Right lung (tissue), 5 donors: Measurements from ENCODE around the gene RPP21. TPM values are rescaled to one million over a fixed set of nuclear protein-coding genes. Genes with fewer than 3 reads are reported as not detected.
"Not testable (repeated sequence)": the region's sequence is repeated elsewhere in the genome, so short reads cannot be mapped to it uniquely, and the experiment has no call there.

Experiments used
- DNase-seq, 2 donors: peaks; one replicate each; pipeline ENCODE4 v3.0.0-alpha.2; 2013
- polyA plus RNA-seq, 5 donors: library from polyadenylated mRNA; unstranded; fragments of 120-200 nt; gene quantifications; one replicate each; pipeline versions ENCODE4 v1.2.1 to v1.2.3, GENCODE V29; 2013; ENCODE audit warnings: inconsistent platforms in 1 of 5, low replicate concordance in 1 of 5; ENCODE audit not compliant: insufficient read length in 5 of 5, insufficient read depth in 1 of 5

The RPP21 gene
- polyA plus RNA-seq, 5 donors: 26.3 to 49.2 (median 31.7) TPM

DNA sequence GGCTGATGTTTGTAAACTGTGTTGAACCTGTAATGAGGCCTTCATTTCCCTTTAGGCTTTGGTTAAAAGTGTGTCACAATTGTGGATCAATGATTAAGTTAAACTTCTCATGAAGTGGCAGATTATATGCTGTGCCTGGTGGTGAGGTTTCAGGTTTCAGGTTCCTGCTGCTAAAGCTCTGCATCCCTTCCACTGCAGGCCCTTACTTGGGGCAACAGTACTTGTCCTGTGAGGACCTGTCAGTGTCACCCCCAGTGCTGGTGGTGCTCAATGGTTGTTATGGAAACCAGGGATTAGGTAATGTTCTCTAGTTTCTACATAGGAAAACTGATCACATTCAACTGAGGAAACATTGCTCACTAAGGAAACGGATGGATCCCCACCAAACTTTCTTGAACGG, 18.5 kb downstream of the RPP21 start:
- DNase-seq: no peak

DNA sequence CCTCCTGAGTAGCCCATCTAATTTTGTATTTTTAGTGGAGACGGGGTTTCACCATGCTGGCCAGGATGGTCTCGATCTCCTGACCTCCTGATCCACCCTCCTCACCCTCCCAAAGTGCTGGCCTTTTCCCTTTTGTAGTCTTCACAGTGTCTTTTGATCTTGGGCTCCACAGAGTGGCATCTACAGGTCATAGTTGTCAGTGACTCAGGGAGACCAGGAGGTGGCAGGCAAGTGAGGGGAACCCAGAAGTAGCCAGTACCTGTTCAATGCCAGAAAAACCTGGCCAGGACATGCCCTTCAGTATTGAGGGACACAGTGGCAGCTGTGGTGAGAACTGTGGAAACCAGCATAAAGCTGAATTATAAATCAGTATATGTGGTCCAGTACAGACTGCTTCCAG, 19.6 kb downstream of the RPP21 start:
- no peak for DNase-seq

DNA sequence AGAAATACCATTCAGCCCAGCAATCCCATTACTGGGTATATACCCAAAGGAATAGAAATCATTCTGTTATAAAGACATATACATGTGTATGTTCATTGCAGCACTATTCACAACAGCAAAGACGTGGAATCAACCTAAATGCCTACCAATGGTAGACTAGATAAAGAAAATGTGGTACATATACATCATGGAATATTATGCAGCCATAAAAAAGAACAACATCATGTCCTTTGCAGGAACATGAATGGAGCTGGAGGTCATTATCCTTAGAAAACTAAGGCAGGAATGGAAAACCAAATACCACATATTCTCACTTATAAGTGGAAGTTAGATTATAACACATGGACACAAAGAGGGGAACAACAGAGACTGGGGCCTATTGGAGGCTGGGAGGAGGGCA, 24.3 kb downstream of the RPP21 start:
- DNase-seq: not testable (repeated sequence)

DNA sequence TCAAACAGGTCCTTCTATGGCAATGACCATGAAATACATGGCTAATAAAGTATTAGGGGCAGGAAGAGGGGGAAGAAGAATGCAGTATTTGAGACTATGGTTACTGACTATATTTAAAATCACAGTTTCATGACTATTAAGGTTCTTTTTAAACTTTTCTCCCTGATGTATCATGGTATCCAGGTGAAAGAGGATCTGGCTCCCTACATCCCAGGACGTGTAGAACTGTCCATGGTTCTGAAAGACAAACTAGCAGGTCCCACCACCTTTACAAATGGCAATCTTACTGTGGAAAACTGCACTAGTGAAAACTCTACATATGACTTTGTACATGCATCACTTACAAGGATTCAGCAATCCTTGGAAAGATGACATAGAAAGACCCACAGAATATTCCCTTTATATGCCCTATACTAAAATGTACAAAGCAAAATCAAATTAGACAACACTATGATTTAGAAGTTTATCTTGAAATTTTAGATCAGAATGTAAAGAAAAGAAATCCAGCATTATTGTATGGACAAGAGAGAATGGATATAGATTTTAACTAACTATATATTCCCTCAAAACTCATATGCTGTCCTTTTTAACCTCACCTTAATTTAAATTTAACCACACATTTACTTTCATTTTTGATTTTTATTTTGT, 33.5 kb downstream of the RPP21 start:
- peak in 1 of 2 donors; percentile 4 for DNase-seq

DNA sequence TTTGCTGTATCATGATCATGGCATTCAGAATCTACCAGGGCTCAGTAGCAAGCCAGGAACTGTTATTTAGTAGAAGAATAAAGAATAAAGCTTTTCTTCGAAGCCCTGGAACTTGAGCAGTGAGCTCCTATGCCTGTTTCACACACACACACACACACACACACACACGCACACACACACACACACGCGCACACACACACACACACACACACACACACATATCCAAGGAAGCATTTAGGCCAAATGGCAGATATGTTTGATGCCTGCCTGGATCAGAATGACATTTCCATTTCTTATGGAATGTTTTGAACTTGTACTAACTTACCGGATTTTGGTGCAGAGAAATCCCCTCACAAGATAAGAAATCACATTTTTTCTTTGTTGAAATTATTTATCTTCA, 35.5 kb downstream of the RPP21 start:
- no peak for DNase-seq

DNA sequence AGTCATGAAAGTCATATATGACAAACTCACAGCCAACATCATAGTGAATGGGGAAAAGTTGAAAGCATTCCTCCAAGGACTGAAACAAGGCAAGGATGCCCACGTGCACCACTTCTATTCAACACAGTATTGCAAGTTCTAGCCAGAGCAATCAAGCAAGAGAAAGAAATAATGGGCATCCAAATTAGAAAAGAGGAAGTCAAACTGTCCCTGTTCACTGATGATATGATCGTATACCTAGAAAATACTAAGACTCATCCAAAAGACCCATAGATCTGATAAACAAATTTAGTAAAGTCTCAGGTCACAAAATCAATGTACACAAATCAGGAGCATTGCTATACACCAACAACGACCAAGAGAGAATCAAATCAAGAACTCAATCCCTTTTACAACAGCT, 41.2 kb downstream of the RPP21 start:
- DNase-seq: no peak

DNA sequence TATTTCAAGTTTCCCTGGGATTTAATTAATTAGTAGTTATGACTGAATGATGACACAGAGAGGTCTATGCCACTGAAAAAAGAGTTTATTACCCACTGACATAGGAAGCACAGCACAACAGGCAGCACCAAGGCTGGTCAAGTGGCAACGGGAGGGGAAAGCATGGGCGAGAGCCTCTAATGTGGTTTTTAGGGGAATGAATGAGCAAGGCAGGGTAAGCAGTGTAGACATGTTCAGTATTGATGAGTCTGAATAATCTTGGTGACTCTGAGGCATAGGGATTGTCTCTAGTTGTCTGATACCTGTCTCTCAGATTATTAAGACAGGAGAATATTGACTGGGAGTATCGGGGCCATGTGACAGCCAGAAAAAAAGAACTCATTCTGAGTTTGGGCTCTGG, 46.3 kb downstream of the RPP21 start:
- no peak for DNase-seq

DNA sequence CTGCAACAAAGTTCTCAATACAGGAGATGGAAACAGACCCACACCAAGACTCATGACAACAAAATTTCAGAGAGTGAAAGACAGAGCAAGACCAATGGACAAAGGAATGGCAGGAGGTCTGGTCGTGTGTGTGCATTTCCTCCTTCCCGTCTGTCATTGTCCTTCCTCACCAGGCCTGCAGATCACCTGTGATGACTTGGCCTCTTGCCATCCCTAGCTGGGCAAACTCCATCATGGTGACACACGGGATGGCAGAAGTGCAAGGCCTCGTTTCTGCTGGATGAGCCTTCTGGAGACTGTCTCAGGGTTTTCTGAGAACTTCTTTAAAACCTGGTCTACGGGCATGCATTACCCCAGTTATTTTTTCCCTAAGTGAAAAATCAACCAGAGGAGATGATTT, 49.2 kb downstream of the RPP21 start:
- DNase-seq: no peak

Other genes with a start within 250 kb of the RPP21 start
- under 1 TPM in 3 of 5 donors, not detected in 2; 0.24 to 0.54 (median 0.27) TPM for gene TRIM31, start 232.1 kb upstream of the RPP21 start, polyA plus RNA-seq
- gene TRIM40, start 209.0 kb upstream of the RPP21 start, polyA plus RNA-seq: under 1 TPM in 3 of 5 donors, not detected in 2; 0.08 to 0.14 (median 0.12) TPM
- gene TRIM10, start 183.9 kb upstream of the RPP21 start, polyA plus RNA-seq: 1 to 10 TPM in 1 of 5 donors, under 1 TPM in 4; 0.34 to 2.6 (median 0.44) TPM
- not detected for gene TRIM15, start 181.6 kb upstream of the RPP21 start, polyA plus RNA-seq
- 10 to 100 TPM; 28.8 to 34.6 (median 31.8) TPM for gene TRIM26, start 131.8 kb upstream of the RPP21 start, polyA plus RNA-seq
- gene TRIM39, start 18.2 kb upstream of the RPP21 start, polyA plus RNA-seq: 10 to 100 TPM; 11.3 to 14.1 (median 12.8) TPM
- gene HLA-E, start 144.4 kb downstream of the RPP21 start, polyA plus RNA-seq: 100 to 1,000 TPM; 169 to 206 (median 201) TPM
- 100 to 1,000 TPM in 3 of 5 donors, 10 to 100 TPM in 2; 88.9 to 114 (median 103) TPM for gene GNL1, start 211.3 kb downstream of the RPP21 start, polyA plus RNA-seq
- 10 to 100 TPM; 33.4 to 42.7 (median 36.8) TPM for gene PRR3, start 212.1 kb downstream of the RPP21 start, polyA plus RNA-seq
- 10 to 100 TPM; 47.5 to 66.6 (median 60.3) TPM for gene ABCF1, start 226.3 kb downstream of the RPP21 start, polyA plus RNA-seq